ENCODE data around the gene SNX8. TPM values are rescaled to one million over a fixed set of nuclear protein-coding genes. Genes with fewer than 3 reads are reported as not detected.

The SNX8 gene
- total RNA-seq, 2 donors from 2014 or later: 20.0 to 23.0 TPM

GRCh38 chr7:2280424-2280823, 33.8 kb downstream of the SNX8 start:
- H3K27me3 ChIP-seq: no peaks in the 10 kb centered on the region
- TF ChIP-seq CTCF (IDR thresholded peaks at IDR 0.05): no peak
- no peak for DNase-seq (ENCODE audit: low spot score)

GRCh38 chr7:2279896-2280295, 34.3 kb downstream of the SNX8 start:
- no peak for TF ChIP-seq CTCF (IDR thresholded peaks at IDR 0.05)
- no peak for DNase-seq (ENCODE audit: low spot score)
- H3K9me3 ChIP-seq: no peaks in the 10 kb centered on the region
- H3K27me3 ChIP-seq: no peaks in the 10 kb centered on the region
- peaks cover 8% of the 10 kb centered on the region for H3K36me3 ChIP-seq
- H3K4me1 ChIP-seq: peaks cover 0 to 18% of the 10 kb centered on the region in 2 donors
- H3K4me3 ChIP-seq: no peak overlapping the region
- H3K27ac ChIP-seq: no peak overlapping the region

More at GRCh38 chr7:2280424-2280823, 33.8 kb downstream of the SNX8 start:
- no peak overlapping the region for H3K4me3 ChIP-seq
- H3K36me3 ChIP-seq: peaks cover 7% of the 10 kb centered on the region
- H3K27ac ChIP-seq: no peak overlapping the region
- H3K9me3 ChIP-seq: no peaks in the 10 kb centered on the region
- peaks cover 0 to 18% of the 10 kb centered on the region in 2 donors for H3K4me1 ChIP-seq

- Histone ChIP-seq H3K4me1 (peaks cover 0 to 18% of the 10 kb centered on the region in 2 donors), H3K9me3 (no peaks in the 10 kb centered on the region), H3K27ac (no peak overlapping the region), H3K36me3 (peaks cover 20% of the 10 kb centered on the region), H3K27me3 (no peaks in the 10 kb centered on the region), H3K4me3 (no peak overlapping the region)
- TF ChIP-seq CTCF (IDR thresholded peaks at IDR 0.05): no peak
- no peak for DNase-seq (ENCODE audit: low spot score)
Observed at GRCh38 chr7:2278026-2278425, 36.2 kb downstream of the SNX8 start.

GRCh38 chr7:2276107-2276506, 38.1 kb downstream of the SNX8 start:
- Histone ChIP-seq H3K27me3 (no peaks in the 10 kb centered on the region), H3K9me3 (no peaks in the 10 kb centered on the region), H3K36me3 (peaks cover 29% of the 10 kb centered on the region), H3K4me3 (no peak overlapping the region), H3K4me1 (peaks cover 0 to 3% of the 10 kb centered on the region in 2 donors), H3K27ac (no peak overlapping the region)
- no peak for DNase-seq (ENCODE audit: low spot score)
- TF ChIP-seq CTCF (IDR thresholded peaks at IDR 0.05): no peak

- Histone ChIP-seq H3K27me3 (no peaks in the 10 kb centered on the region), H3K36me3 (peaks cover 29% of the 10 kb centered on the region), H3K4me3 (no peak overlapping the region), H3K27ac (no peak overlapping the region), H3K4me1 (no peaks in the 10 kb centered on the region), H3K9me3 (no peaks in the 10 kb centered on the region)
- no peak for TF ChIP-seq CTCF (IDR thresholded peaks at IDR 0.05)
- DNase-seq (ENCODE audit: low spot score): no peak
Observed at GRCh38 chr7:2275101-2275500, 39.1 kb downstream of the SNX8 start.

GRCh38 chr7:2274666-2275065, 39.6 kb downstream of the SNX8 start:
- H3K4me3 ChIP-seq: no peak overlapping the region
- no peaks in the 10 kb centered on the region for H3K27me3 ChIP-seq
- peaks cover 29% of the 10 kb centered on the region for H3K36me3 ChIP-seq
- TF ChIP-seq CTCF (IDR thresholded peaks at IDR 0.05): no peak
- peaks cover 0 to 4% of the 10 kb centered on the region in 2 donors for H3K4me1 ChIP-seq
- no peaks in the 10 kb centered on the region for H3K9me3 ChIP-seq
- no peak overlapping the region for H3K27ac ChIP-seq
- DNase-seq (ENCODE audit: low spot score): no peak
